Stimulated activated CD4-positive, alpha-beta T cell treated with anti-CD3 and anti-CD28 coated beads, Interleukin-2, amount 100 ng/mL, for 24 hours (primary cell): ENCODE measurements around the gene RYR3.

Experiments
- DNase-seq, 2 donors: peaks; one replicate each; pipeline ENCODE4 v3.0.0-alpha.2; 2020

RYR3 gene

GRCh38 chr15:33454346-33454745 is 143.6 kb downstream of the RYR3 start:
- no peak for DNase-seq

GRCh38 chr15:33454996-33455395 is 144.2 kb downstream of the RYR3 start:
- DNase-seq = no peak

GRCh38 chr15:33458421-33458820 is 147.7 kb downstream of the RYR3 start:
- no peak for DNase-seq

DNA sequence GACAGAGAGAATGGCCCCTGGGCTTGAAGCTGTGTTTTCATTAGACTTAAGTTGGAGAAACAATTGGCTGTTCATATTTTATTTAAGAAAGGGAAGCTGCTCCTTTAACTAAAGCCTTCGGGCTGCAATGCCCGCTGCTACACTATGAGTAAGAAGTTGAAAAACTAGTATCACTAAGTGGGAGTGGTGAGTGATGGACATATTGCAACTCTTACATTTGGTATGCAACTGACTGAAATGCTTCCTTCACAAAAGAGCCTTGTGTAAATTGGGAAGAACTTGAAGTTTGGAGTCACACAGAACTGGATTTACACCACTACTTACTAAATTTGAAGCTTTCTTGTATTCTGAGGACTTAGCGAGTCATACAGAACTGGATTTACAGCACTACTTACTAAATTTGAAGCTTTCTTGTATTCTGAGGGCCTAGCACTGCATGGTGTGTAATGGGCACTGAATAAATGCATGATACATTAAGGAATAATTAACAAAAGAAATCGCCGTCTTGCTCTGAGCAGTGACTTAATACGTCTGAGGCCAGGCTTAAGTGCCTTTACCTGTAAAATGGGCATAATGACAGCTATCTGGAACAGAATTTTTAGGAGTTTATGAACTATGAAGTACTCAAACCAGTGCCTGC is 149.5 kb downstream of the RYR3 start:
- no peak for DNase-seq

DNA sequence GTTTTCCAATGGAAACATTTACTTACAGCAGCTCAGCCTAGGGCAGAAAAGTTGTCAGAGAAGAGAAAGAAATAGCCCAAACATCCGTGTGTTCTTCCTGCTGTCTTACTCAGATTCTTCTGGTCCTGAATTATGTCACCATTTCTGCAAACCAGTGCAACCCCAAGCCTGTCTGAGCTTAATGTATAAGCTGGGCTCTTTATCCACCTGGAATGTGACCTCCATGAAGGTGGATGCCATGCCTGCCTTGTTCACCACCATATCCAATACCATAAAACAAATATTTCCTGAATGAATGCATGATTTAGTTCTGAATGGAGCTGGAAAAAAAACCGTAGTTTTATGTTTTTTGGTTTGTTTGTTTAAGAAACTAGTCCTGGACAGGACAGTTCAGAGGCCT is 150.9 kb downstream of the RYR3 start:
- DNase-seq = no peak

DNA sequence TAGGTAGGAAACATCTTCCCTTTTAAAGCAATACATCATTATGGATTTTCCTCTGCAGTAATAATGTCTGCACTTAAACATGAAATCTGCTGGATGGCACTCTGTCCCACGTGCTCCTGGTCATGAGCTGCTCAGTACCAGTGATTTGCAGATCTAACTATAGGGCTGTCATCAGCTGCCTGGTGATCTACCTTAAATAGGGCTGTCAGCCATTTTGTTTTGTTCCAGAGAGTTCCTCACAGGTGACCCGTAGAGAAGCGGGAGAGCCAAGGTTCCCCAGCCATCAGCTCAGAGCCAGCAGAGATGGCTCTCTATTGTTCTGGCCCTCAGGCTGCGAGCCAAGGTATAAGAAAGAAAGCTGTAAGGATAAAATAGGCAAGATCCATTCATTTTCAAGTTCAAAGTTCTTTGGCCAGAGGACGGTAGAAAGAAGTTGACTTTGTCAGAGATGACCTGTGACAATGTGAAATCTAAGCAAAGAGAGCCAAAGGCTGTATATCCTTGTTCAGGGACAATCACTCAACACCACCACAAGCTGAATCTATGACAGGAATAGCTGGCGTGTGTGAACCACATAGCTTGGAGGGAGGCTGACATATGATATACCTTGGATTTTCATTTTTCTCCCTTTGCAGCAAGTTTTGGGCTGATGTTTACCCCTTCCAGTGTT is 156.5 kb downstream of the RYR3 start:
- DNase-seq = no peak

DNA sequence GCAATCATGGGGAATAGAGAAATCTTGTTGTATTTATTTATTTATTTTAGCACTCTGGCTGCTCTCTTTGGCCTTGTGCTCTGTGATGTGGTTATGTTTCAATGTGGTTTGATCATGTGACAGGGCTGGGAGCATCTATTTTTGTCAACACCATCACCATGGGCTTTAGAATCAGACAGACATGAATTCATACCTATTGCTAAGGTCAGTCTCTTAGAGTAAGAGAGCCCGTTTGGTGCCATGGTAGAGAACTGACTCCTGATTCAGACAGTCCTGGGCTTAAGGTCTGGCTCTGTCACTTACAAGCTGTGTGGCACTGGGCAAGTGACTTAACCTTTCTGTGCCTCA is 157.0 kb downstream of the RYR3 start:
- DNase-seq = no peak

DNA sequence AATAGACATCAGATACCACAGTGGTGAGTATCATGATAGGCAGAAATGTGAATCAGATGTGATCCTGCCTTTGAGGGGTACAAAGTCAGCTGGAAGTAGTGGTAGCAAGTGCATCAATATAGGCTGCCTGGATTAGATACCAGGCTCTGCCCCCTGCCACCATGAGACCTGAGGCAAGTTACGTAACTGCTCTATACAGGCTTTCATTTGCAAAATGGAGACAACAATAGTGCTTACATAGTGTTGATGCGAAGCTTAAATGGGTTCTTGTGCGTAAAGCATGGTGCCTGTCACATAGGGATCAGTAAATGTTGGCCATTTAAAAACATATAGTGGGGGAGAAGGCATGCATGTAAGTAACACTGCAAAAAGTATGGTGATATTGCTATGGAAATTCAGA is 158.0 kb downstream of the RYR3 start:
- DNase-seq = no peak

GRCh38 chr15:33473005-33473404 is 162.2 kb downstream of the RYR3 start:
- DNase-seq = no peak

DNA sequence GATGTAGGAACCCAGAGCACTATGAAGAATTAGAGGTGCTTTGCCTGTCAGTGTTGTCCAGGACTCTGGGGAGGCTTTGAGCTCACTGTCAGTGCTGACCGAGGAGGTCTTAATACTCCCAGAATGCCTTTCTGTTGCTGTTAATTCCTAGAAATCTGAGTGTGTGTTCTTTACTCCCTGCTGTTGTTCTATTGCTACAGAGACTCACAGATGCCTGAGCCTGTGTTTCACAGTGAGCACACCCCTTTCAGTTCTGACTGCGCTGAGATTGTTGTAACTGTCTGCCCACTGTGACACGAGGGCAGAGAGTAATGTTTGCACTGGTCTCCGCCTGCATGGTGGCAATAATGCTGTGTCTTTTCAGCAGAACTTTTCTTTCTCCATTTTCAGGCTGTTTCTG is 162.9 kb downstream of the RYR3 start:
- no peak for DNase-seq

DNA sequence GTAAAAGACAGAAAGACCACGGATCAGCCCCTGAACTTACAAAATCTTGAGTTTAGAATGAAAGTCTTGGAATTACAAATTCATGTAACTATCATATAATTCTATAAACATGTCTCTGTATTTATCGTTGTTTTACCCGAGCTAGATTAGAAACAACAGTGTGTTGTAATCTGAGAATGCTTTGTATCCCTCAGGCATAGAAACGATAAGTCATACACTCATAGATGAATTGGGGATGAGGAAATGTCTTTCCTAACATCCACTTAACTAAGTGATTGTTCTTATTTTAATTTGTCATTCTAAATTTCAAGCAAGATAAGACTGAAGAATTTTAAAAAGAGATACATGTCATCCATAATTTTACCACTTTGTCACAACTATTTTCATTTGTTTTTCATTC is 165.3 kb downstream of the RYR3 start:
- no peak for DNase-seq

GRCh38 chr15:33476908-33477307 is 166.1 kb downstream of the RYR3 start:
- DNase-seq = no peak

DNA sequence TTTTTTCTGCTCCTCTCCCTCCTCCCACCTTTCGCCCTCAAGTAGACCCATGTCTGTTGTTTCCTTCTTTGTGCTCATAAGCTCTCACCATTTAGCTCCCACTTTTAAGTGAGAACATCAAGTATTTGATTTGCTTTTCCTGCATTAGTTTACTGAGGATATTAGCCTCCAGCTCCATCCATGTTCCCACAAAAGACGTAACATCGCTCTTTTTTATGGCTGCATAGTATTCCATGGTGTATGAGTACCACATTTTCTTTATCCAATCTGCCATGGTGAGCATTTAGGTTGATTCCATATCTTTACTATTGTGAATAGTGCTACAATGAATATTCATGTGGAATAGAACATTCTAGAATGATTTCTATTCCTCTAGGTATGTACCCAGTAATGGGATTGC is 178.6 kb downstream of the RYR3 start:
- no peak for DNase-seq

DNA sequence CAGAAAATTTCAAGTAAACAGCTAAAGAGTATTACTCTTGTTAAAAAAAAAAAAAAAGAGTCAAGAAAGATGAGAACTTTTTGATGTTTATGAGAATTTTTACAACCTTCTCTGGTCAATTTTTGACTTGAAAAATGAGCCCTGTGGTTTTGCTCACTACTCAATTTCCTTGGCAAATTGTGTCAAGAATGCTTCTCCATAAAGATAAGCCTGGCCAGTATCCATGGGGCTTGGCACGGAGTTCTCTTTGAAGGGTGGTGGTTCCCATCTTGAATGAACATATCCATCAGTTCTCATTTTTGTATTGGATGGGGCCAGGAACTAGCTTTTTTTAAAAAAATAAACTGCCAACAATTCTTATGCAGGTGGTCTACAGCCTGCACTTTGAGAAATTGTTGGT is 179.9 kb downstream of the RYR3 start:
- no peak for DNase-seq

DNA sequence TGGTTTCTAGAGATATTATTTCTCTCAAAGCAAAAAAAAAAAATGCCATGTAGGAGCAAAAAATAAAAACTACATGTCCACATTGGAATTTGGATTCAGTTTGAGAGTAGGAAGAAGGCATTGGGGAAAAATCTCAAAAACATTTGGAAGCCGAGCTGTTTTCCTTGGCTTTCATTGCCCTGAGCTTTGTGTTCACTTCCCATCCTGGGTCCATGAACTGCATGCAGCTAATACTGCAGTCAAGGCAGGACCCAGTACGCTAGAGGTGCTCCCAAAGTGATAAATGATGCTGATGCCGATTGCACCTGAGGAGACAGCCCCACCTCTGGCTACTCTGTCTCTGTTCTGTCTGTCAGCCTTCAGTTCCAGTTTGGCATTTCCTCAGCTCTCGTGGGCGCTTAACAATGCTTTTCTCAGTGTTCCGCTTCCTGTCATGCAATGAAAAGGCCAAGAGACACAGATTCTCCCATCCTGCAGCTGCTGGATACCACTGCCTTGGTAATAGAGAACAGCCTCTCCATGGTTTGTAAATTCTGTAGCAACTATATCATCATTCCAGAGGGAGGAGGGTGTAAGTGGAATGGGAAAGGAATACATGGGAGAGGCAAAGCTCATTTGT is 181.8 kb downstream of the RYR3 start:
- no peak for DNase-seq

- DNase-seq = no peak
Observed at GRCh38 chr15:33494306-33494705, 183.5 kb downstream of the RYR3 start.

DNA sequence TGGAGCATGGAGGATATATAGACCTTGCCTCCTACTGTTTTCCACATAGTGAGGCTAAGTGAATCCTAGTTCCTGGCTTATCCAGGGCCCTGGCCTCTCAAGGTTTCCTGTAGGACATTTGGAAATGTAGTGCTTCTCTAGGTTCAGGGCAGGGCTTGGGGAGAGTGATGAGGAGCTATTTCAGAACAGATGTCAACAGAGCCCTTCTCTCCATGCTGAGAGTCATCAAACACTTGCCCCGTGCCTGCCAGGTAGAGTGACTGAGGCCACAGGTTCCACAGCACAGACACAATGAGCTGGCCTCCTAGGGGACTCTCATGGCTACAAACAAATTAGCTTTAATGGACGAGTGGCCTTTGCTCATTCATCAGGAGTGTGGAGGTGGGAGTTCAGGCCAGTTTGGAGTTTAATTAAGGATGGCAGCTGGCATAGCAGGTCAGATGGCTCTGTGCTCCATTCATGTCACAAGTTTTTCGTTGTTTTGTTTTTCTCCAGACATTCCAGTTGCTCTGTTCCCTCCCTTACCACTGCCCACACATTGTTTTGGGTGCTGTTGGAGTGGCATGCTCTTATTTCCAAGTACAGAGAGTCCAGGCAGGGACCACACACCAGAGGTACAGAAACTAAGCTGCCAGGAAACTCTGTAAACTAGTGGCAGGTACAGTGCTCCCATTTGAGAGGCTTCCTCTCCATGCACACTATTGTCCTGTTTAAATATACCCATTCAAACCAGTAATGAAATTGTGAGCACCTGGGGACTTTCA is 189.8 kb downstream of the RYR3 start:
- no peak for DNase-seq

- DNase-seq = no peak
Observed at GRCh38 chr15:33503681-33504080, 192.9 kb downstream of the RYR3 start.

DNA sequence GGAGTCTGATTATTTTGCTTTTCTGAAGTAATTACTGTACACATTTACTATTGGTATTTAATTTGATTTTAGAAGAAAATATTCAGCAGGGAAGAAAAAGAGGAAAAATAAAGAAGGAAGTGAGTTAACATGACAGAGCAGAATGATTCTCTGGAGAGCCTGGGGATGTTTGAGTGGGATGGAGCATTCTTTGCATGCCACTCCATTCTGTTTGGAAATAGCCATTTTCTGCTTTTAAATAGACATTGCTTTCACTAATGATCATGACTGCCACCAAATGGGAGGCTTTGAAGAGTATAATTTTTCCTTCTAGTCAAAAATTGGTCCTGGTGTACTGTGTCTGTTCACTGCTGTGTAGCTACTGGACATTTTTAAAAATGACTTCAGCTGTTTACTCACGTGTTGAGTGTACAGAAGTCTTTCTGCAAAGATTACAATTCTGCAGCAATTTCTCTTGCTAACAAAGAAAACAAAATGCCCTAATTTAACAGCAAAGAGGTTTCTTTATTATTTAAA is 196.1 kb downstream of the RYR3 start:
- no peak for DNase-seq

DNA sequence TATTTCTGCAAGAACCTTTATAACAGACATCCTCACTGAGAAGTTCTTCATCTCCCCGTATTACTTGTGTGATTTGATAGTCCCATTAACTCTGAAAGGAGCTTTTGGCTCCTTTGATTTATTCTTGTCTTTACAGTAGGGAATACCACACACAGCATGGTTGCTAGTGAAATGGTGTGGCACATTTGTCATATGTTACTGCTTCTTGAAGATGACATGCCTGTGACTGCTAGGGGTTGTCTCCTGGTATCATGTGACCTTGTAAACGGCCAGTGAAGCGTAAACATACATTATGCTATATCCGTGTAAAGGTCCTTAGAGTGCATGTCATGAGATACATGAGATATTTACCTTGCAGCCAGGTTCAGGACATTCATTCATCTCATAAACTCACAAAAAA is 197.9 kb downstream of the RYR3 start:
- no peak for DNase-seq

GRCh38 chr15:33515121-33515520 is 204.4 kb downstream of the RYR3 start:
- no peak for DNase-seq

- DNase-seq = no peak
Observed at GRCh38 chr15:33516563-33516962, 205.8 kb downstream of the RYR3 start.

GRCh38 chr15:33517944-33518343 is 207.2 kb downstream of the RYR3 start:
- DNase-seq = no peak

- no peak for DNase-seq
Observed at GRCh38 chr15:33518421-33518820, 207.7 kb downstream of the RYR3 start.
